AG04449 (cell line): Measurements from ENCODE around the gene MAST4.

Experiments
- CTCF ChIA-PET: fragments of 350-600 bp; formaldehyde crosslinking; extraction: SDS; loops from one replicate; lab custom pipeline; 2021; ENCODE audit warnings: antibody characterized with exemption; lab: Yijun Ruan, JAX
- POLR2A ChIA-PET: fragments of 400-600, 350-600 bp; formaldehyde crosslinking; extraction: SDS; loops from one replicate; lab custom pipeline; 2020; ENCODE audit warnings: antibody characterized with exemption, inconsistent platforms; lab: Yijun Ruan, JAX
- DNase-seq: peaks from one replicate; pipeline ENCODE4 v3.0.0-alpha.2; 2010; ENCODE audit warnings: low read depth, low spot score
- H3K4me3 ChIP-seq: 2 replicates; pipeline ENCODE4 v1.5.1; 2011; ENCODE audit warnings: low read depth, mild to moderate bottlenecking, control low read depth, low read length
- TF ChIP-seq, protein P1 (sequence below): IDR thresholded peaks from one replicate; pipeline ENCODE4 v1.5.1; 2011; ENCODE audit warnings: mild to moderate bottlenecking, moderate library complexity, low read length, control low read depth, inconsistent platforms; ENCODE audit not compliant: insufficient read depth; ENCODE audit errors: missing control alignments

The MAST4 gene

DNA sequence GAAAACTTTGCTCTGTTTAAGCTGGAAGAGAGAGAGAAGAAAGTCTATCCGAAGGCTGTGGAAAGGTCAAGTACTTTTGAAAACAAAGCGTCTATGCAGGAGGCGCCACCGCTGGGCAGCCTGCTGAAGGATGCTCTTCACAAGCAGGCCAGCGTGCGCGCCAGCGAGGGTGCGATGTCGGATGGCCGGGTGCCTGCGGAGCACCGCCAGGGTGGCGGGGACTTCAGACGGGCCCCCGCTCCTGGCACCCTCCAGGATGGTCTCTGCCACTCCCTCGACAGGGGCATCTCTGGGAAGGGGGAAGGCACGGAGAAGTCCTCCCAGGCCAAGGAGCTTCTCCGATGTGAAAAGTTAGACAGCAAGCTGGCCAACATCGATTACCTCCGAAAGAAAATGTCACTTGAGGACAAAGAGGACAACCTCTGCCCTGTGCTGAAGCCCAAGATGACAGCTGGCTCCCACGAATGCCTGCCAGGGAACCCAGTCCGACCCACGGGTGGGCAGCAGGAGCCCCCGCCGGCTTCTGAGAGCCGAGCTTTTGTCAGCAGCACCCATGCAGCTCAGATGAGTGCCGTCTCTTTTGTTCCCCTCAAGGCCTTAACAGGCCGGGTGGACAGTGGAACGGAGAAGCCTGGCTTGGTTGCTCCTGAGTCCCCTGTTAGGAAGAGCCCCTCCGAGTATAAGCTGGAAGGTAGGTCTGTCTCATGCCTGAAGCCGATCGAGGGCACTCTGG is 567.8 kb downstream of the MAST4 start:
- TF ChIP-seq, protein P1, sequence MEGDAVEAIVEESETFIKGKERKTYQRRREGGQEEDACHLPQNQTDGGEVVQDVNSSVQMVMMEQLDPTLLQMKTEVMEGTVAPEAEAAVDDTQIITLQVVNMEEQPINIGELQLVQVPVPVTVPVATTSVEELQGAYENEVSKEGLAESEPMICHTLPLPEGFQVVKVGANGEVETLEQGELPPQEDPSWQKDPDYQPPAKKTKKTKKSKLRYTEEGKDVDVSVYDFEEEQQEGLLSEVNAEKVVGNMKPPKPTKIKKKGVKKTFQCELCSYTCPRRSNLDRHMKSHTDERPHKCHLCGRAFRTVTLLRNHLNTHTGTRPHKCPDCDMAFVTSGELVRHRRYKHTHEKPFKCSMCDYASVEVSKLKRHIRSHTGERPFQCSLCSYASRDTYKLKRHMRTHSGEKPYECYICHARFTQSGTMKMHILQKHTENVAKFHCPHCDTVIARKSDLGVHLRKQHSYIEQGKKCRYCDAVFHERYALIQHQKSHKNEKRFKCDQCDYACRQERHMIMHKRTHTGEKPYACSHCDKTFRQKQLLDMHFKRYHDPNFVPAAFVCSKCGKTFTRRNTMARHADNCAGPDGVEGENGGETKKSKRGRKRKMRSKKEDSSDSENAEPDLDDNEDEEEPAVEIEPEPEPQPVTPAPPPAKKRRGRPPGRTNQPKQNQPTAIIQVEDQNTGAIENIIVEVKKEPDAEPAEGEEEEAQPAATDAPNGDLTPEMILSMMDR, result no peak
- CTCF ChIA-PET, result interaction anchor here (0.8 to 15.0 kb wide), 8 partner anchors 8 to 1089 kb away, joined by 3 to 183 read pairs (median 4); no protein-coding TSS in a partner anchor
- no peak for DNase-seq
- no peak overlapping the region for H3K4me3 ChIP-seq
- POLR2A ChIA-PET, result no interaction called here

DNA sequence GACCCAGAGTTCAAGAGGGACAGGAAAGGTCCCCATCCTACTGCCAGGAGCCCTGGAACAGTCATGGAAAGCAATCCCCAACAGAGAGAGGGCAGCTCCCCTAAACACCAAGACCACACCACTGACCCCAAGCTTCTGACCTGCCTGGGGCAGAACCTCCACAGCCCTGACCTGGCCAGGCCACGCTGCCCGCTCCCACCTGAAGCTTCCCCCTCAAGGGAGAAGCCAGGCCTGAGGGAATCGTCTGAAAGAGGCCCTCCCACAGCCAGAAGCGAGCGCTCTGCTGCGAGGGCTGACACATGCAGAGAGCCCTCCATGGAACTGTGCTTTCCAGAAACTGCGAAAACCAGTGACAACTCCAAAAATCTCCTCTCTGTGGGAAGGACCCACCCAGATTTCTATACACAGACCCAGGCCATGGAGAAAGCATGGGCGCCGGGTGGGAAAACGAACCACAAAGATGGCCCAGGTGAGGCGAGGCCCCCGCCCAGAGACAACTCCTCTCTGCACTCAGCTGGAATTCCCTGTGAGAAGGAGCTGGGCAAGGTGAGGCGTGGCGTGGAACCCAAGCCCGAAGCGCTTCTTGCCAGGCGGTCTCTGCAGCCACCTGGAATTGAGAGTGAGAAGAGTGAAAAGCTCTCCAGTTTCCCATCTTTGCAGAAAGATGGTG is 568.8 kb downstream of the MAST4 start:
- TF ChIP-seq, protein P1, result no peak
- no peak overlapping the region for H3K4me3 ChIP-seq
- POLR2A ChIA-PET, result no interaction called here
- no peak for DNase-seq
- CTCF ChIA-PET, result interaction anchor here (0.8 to 15.0 kb wide), 7 partner anchors 9 to 350 kb away, joined by 3 to 183 read pairs (median 4); no protein-coding TSS in a partner anchor

DNA sequence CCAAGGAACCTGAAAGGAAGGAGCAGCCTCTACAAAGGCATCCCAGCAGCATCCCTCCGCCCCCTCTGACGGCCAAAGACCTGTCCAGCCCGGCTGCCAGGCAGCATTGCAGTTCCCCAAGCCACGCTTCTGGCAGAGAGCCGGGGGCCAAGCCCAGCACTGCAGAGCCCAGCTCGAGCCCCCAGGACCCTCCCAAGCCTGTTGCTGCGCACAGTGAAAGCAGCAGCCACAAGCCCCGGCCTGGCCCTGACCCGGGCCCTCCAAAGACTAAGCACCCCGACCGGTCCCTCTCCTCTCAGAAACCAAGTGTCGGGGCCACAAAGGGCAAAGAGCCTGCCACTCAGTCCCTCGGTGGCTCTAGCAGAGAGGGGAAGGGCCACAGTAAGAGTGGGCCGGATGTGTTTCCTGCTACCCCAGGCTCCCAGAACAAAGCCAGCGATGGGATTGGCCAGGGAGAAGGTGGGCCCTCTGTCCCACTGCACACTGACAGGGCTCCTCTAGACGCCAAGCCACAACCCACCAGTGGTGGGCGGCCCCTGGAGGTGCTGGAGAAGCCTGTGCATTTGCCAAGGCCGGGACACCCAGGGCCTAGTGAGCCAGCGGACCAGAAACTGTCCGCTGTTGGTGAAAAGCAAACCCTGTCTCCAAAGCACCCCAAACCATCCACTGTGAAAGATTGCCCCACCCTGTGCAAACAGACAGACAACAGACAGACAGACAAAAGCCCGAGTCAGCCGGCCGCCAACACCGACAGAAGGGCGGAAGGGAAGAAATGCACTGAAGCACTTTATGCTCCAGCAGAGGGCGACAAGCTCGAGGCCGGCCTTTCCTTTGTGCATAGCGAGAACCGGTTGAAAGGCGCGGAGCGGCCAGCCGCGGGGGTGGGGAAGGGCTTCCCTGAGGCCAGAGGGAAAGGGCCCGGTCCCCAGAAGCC is 569.6 kb downstream of the MAST4 start:
- DNase-seq, result no peak
- TF ChIP-seq, protein P1, result peak; percentile 68
- ChIA-PET POLR2A (no interaction called here), CTCF (interaction anchor here (0.7 to 15.0 kb wide), 12 partner anchors 8 to 1106 kb away, joined by 3 to 183 read pairs (median 4); no protein-coding TSS in a partner anchor)
- no peak overlapping the region for H3K4me3 ChIP-seq

DNA sequence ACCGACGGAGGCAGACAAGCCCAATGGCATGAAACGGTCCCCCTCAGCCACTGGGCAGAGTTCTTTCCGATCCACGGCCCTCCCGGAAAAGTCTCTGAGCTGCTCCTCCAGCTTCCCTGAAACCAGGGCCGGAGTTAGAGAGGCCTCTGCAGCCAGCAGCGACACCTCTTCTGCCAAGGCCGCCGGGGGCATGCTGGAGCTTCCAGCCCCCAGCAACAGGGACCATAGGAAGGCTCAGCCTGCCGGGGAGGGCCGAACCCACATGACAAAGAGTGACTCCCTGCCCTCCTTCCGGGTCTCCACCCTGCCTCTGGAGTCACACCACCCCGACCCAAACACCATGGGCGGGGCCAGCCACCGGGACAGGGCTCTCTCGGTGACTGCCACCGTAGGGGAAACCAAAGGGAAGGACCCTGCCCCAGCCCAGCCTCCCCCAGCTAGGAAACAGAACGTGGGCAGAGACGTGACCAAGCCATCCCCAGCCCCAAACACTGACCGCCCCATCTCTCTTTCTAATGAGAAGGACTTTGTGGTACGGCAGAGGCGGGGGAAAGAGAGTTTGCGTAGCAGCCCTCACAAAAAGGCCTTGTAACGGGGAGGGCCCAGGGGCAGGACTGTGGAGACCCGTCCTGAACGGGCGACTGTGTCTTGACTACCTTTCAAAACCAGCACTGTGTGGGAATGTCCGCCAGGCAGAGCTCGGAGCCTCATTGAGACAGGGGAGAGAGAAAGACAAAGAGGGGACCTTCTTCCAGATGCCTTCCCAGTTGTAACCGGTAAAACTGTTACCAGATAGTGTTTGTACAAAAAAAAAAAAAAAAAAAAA is 570.5 kb downstream of the MAST4 start:
- ChIA-PET CTCF (interaction anchor here (0.7 to 15.0 kb wide), 14 partner anchors 9 to 1105 kb away, joined by 3 to 183 read pairs (median 4); no protein-coding TSS in a partner anchor), POLR2A (no interaction called here)
- no peak overlapping the region for H3K4me3 ChIP-seq
- no peak for DNase-seq
- TF ChIP-seq, protein P1, result no peak

DNA sequence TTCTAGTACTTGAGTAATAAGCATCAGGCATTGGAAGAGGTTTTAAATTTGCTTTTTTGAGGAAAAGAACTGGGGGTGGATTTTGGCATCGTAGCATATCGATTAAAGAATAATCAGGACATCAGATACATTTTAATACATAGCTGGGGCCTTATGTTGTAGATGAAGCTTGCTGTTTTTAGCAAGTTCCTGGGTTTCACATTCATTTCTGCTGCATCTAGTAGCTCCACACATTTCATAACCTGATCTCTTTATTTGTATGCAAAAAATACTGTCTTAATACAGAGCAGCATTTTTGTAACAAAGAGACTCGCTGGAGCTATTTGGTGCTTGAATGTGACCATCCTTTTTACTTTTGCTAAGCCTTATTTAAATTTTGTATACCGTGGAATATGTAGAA is 571.9 kb downstream of the MAST4 start:
- no peak for DNase-seq
- TF ChIP-seq, protein P1, result no peak
- ChIA-PET CTCF (interaction anchor here (0.7 to 15.0 kb wide), 6 partner anchors 7 to 40 kb away, joined by 3 to 183 read pairs (median 8); no protein-coding TSS in a partner anchor), POLR2A (no interaction called here)
- H3K4me3 ChIP-seq, result no peak overlapping the region
